GM12892 (cell line): ENCODE data around the gene VAV1.

ENCODE experiments used
- DNase-seq: peaks from one replicate; pipeline ENCODE4 v3.0.0; 2011; ENCODE audit not compliant: insufficient read length
- FAIRE-seq: peaks from 2 replicates; lab custom pipeline; 2011; peaks lifted over from hg19 to GRCh38; lab: Jason Lieb, UNC
- POLR2A ChIP-seq: IDR thresholded peaks from 2 replicates; pipeline ENCODE4 v1.6.1; 2011; ENCODE audit warnings: low read depth, low read length, control low read depth
- POLR2AphosphoS5 ChIP-seq: IDR thresholded peaks from 2 replicates; pipeline ENCODE4 v1.6.1; 2011; ENCODE audit warnings: low read depth, low read length, control low read depth
- TAF1 ChIP-seq: IDR thresholded peaks from 2 replicates; pipeline ENCODE4 v1.6.1; 2011; ENCODE audit warnings: low read depth, mild to moderate bottlenecking, control low read depth, low read length, borderline replicate concordance

The VAV1 gene

GRCh38 chr19:6800991-6801484 lies 28.5 kb downstream of the VAV1 start:
- no peak for TF ChIP-seq POLR2A
- no peak for TF ChIP-seq TAF1
- no peak for TF ChIP-seq POLR2AphosphoS5
- DNase-seq (no peak), FAIRE-seq (no peak)

- FAIRE-seq (peak; percentile 98), DNase-seq (peak; percentile 65)
- TF ChIP-seq TAF1, result no peak
- 0 out of 2 replicates have a peak, but pooled peaks have one; percentile 63 for TF ChIP-seq POLR2A
- TF ChIP-seq POLR2AphosphoS5, result peak; percentile 30; the same call in 1 of the 2 replicates
Measured at GRCh38 chr19:6801485-6802086, 29.1 kb downstream of the VAV1 start.

- DNase-seq, result peak; percentile 40
- peak; percentile 99 for FAIRE-seq
- TF ChIP-seq POLR2AphosphoS5, result peak; percentile 48; the same call in 1 of the 2 replicates
- TF ChIP-seq TAF1, result 0 out of 2 replicates have a peak, but pooled peaks have one; percentile 31
- TF ChIP-seq POLR2A, result peak; percentile 67
Measured at GRCh38 chr19:6802336-6803035, 30.0 kb downstream of the VAV1 start.

GRCh38 chr19:6803036-6803404 lies 30.5 kb downstream of the VAV1 start:
- FAIRE-seq, result no peak
- no peak for DNase-seq
- no peak for TF ChIP-seq TAF1
- peak; percentile 80 for TF ChIP-seq POLR2A
- TF ChIP-seq POLR2AphosphoS5, result peak; percentile 71

- FAIRE-seq (no peak), DNase-seq (no peak)
- TF ChIP-seq TAF1 (no peak), POLR2AphosphoS5 (no peak), POLR2A (no peak)
Measured at GRCh38 chr19:6806488-6806887, 34.0 kb downstream of the VAV1 start.

- TF ChIP-seq TAF1 (no peak), POLR2AphosphoS5 (no peak), POLR2A (no peak)
- FAIRE-seq (no peak), DNase-seq (no peak)
Measured at GRCh38 chr19:6807291-6807690, 34.8 kb downstream of the VAV1 start.

- no peak for TF ChIP-seq POLR2A
- TF ChIP-seq POLR2AphosphoS5, result no peak
- TF ChIP-seq TAF1, result no peak
- FAIRE-seq (no peak), DNase-seq (no peak)
Measured at GRCh38 chr19:6808494-6808893, 36.0 kb downstream of the VAV1 start.

- DNase-seq (no peak), FAIRE-seq (no peak)
- TF ChIP-seq POLR2AphosphoS5, result no peak
- no peak for TF ChIP-seq POLR2A
- TF ChIP-seq TAF1, result no peak
Measured at GRCh38 chr19:6809262-6809661, 36.8 kb downstream of the VAV1 start.

GRCh38 chr19:6811378-6811777 lies 38.9 kb downstream of the VAV1 start:
- no peak for FAIRE-seq
- DNase-seq, result no peak
- TF ChIP-seq TAF1 (no peak), POLR2A (no peak), POLR2AphosphoS5 (no peak)

- DNase-seq, result no peak
- FAIRE-seq, result no peak
- no peak for TF ChIP-seq POLR2A
- no peak for TF ChIP-seq TAF1
- no peak for TF ChIP-seq POLR2AphosphoS5
Measured at GRCh38 chr19:6811906-6812305, 39.4 kb downstream of the VAV1 start.

- no peak for FAIRE-seq
Measured at GRCh38 chr19:6812612-6813011, 40.1 kb downstream of the VAV1 start.

GRCh38 chr19:6813659-6814058 lies 41.2 kb downstream of the VAV1 start:
- FAIRE-seq, result no peak
- no peak for TF ChIP-seq POLR2A
- no peak for TF ChIP-seq TAF1
- TF ChIP-seq POLR2AphosphoS5, result no peak

More at GRCh38 chr19:6812612-6813011, 40.1 kb downstream of the VAV1 start:
- no peak for DNase-seq
- no peak for TF ChIP-seq TAF1
- TF ChIP-seq POLR2AphosphoS5, result no peak
- no peak for TF ChIP-seq POLR2A

More at GRCh38 chr19:6813659-6814058, 41.2 kb downstream of the VAV1 start:
- no peak for DNase-seq
